ENCODE measurements around the gene PRDM16. TPM values are rescaled to one million over a fixed set of nuclear protein-coding genes. Genes with fewer than 3 reads are reported as not detected.

The PRDM16 gene
- total RNA-seq, 2 experiments from 2014 or later, result 0.05 to 0.20 TPM

DNA sequence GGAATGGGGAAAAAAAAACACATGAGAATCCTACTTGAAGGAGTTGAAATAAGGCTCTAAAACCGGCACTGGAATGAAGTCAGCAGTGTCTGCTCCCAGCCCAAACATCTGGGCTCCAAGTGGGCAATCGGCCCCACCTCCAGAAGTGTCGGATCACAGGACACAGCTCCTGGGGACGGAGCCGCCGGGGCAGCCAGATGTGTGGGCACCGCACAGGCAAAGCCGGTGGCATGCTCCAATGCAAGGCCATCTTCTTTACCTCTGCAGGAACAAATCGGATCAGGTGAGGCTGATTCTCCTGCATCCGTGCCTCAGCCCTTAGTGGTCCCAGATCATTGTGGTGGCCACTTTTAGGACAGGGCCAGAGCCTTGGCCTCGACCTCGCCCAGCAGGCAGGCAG is 156.7 kb downstream of the PRDM16 start:
- Mint-ChIP-seq H3K27me3 (ENCODE audit: low read depth) (peaks cover 2% of the 10 kb centered on the region), H3K27ac (no peak overlapping the region), H3K4me1 (ENCODE audit: low read depth) (no peaks in the 10 kb centered on the region), H3K36me3 (ENCODE audit: low read depth) (no peaks in the 10 kb centered on the region), H3K4me3 (no peak overlapping the region), H3K9me3 (no peaks in the 10 kb centered on the region)
- intact Hi-C loops (cut with micrococcal nuclease), result no loop called here
- CTCF ChIA-PET, result no interaction called here
- DNase-seq, result no peak

- Mint-ChIP-seq H3K36me3 (ENCODE audit: low read depth) (no peaks in the 10 kb centered on the region), H3K27ac (no peak overlapping the region), H3K4me1 (ENCODE audit: low read depth) (no peaks in the 10 kb centered on the region), H3K4me3 (no peak overlapping the region), H3K9me3 (no peaks in the 10 kb centered on the region), H3K27me3 (ENCODE audit: low read depth) (peaks cover 2% of the 10 kb centered on the region)
- CTCF ChIA-PET, result no interaction called here
- DNase-seq, result no peak
- intact Hi-C loops (cut with micrococcal nuclease), result no loop called here
Observed at GRCh38 chr1:3226191-3226590, 157.2 kb downstream of the PRDM16 start.

DNA sequence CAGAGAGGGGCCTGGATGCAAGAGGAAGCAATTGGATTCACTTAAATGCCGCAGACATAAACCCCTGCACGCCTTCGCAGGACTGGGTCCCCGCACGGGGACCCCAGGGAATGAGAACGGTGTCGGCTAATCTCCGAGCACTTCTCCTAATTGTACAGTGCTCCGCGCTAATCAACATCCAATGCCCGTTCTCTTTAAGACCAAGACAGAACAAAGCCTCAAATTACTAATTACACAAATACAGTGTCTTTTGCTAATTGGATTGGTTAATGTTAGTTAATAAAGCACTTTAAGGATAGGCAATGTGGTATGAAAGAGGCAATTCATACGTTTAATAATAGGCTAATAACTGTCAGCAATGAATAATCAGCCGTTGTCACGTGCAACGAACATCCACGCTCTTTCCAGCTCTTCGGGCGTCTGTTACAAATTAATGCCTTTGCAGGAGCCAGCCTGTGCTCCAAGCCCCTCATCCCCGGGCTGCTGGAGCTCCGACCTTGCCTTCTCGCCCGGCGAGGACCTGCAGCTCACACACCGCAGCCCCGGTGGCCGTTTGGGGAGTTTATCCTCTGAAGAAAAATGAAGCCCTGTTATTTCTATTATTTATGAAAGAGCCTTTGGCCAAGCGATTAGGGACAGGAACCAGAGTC is 157.8 kb downstream of the PRDM16 start:
- CTCF ChIA-PET, result no interaction called here
- Mint-ChIP-seq H3K36me3 (ENCODE audit: low read depth) (no peaks in the 10 kb centered on the region), H3K9me3 (no peaks in the 10 kb centered on the region), H3K27me3 (ENCODE audit: low read depth) (peaks cover 2% of the 10 kb centered on the region), H3K4me3 (no peak overlapping the region), H3K4me1 (ENCODE audit: low read depth) (no peaks in the 10 kb centered on the region), H3K27ac (no peak overlapping the region)
- no peak for DNase-seq
- intact Hi-C loops (cut with micrococcal nuclease), result no loop called here

DNA sequence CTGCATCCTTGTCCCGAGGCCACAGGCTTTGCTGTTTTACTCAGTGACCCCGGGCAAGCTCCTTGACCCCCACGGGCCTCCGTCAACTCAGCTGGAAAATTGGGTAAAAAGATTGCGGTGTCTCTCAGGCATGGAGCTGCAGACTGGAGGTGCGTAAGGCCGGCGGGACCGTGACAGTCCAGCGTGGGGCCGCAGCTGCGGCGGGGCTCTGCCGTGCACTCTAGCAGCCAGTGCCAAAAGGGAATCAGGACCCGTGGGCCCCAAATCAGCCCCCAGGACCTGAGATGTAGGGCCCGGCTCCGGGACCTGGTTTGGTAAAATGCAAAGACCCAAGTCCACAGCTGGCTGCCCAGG is 158.3 kb downstream of the PRDM16 start:
- intact Hi-C loops (cut with micrococcal nuclease), result no loop called here
- CTCF ChIA-PET, result interaction anchor here (1.3 kb wide), 1 partner anchor 9 kb away, joined by 3 read pairs; no protein-coding TSS in a partner anchor

DNA sequence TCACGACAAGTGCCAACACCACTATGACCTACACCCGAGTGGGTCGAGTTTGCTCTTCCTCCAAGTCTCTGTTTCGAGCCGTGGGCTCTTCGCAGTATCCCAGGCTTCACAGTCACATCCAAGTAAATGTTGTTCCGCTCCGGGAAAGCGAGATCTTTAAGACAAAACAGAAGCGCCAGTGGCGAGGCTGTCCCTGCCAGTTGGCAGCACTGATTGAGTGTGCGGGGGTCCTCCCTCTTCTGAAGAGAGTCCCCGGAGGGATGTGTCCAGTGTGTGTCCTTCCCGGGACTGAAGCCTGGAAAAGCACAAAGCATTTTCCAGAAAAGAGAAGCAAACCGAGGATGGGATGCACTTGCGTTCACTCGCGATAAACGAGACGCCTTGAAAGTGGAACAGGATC is 158.9 kb downstream of the PRDM16 start:
- intact Hi-C loops (cut with micrococcal nuclease), result no loop called here
- no peaks in the 10 kb centered on the region for H3K4me1 Mint-ChIP-seq (ENCODE audit: low read depth)
- no peaks in the 10 kb centered on the region for H3K9me3 Mint-ChIP-seq
- DNase-seq, result no peak
- no peak overlapping the region for H3K4me3 Mint-ChIP-seq
- no peak overlapping the region for H3K27ac Mint-ChIP-seq
- CTCF ChIA-PET, result interaction anchor here (1.3 kb wide), 1 partner anchor 9 kb away, joined by 3 read pairs; no protein-coding TSS in a partner anchor
- no peaks in the 10 kb centered on the region for H3K36me3 Mint-ChIP-seq (ENCODE audit: low read depth)
- H3K27me3 Mint-ChIP-seq (ENCODE audit: low read depth), result peaks cover 2% of the 10 kb centered on the region

More for the DNA sequence above, 158.3 kb downstream of the PRDM16 start:
- H3K4me3 Mint-ChIP-seq, result no peak overlapping the region
- H3K36me3 Mint-ChIP-seq (ENCODE audit: low read depth), result no peaks in the 10 kb centered on the region
- H3K27me3 Mint-ChIP-seq (ENCODE audit: low read depth), result peaks cover 2% of the 10 kb centered on the region
- no peaks in the 10 kb centered on the region for H3K9me3 Mint-ChIP-seq
- DNase-seq, result no peak
- no peaks in the 10 kb centered on the region for H3K4me1 Mint-ChIP-seq (ENCODE audit: low read depth)
- H3K27ac Mint-ChIP-seq, result no peak overlapping the region

DNA sequence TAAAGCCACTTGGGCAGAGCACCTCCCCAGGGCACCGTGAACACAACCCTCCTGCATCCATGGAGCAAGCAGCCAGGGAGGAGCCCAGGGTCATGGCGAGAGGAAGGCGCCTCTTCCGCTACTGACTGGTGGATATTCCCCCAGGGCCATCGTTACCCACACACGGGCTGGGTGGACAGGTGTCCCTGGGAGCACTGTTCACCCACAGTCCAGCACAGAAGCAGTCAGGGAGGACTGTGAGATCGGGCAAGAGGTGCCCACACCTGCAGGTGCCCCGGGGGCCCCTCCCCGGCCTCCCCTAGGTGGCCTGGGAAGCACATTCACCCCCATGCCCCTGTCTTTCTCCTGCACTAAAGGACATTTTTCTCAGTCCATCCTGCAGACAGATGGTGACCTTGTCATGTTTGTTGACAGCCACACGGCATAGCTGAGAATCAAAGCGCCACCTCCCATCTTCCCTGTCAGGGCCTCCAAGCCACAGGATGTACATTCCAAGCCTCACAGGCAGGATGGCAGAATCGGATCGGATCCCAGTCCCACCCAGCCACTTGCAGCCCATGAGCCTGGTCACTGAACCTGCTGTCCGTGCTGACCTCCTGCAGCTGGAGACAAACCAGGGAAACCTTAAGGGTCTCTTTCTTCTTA is 160.2 kb downstream of the PRDM16 start:
- Mint-ChIP-seq H3K36me3 (ENCODE audit: low read depth) (no peaks in the 10 kb centered on the region), H3K9me3 (no peaks in the 10 kb centered on the region), H3K27ac (no peak overlapping the region), H3K4me3 (no peak overlapping the region), H3K4me1 (ENCODE audit: low read depth) (no peaks in the 10 kb centered on the region), H3K27me3 (ENCODE audit: low read depth) (peaks cover 2% of the 10 kb centered on the region)
- DNase-seq, result no peak
- CTCF ChIA-PET, result no interaction called here
- intact Hi-C loops (cut with micrococcal nuclease), result no loop called here

DNA sequence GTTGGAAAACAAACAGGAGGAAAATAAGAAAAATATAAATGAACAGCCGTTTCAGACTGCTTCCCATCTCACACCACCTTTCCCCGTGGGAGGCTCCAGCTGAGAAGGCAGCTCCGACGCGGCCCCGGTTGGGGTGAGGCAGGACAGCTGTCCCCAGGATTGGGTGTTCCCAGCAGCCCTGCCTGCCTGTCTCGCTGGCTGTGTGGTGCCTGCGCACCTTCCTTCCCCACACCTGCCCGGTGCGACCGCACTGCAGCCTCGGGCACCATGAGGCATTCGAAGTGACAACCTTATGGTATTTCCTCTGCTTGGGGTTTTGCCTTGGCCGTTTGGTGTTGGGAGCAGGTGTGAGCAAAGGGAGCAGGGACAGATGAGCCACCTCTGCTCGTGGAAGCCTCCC is 161.6 kb downstream of the PRDM16 start:
- Mint-ChIP-seq H3K4me1 (ENCODE audit: low read depth) (no peaks in the 10 kb centered on the region), H3K36me3 (ENCODE audit: low read depth) (no peaks in the 10 kb centered on the region), H3K4me3 (no peak overlapping the region), H3K27ac (no peak overlapping the region), H3K9me3 (no peaks in the 10 kb centered on the region), H3K27me3 (ENCODE audit: low read depth) (peaks cover 2% of the 10 kb centered on the region)
- intact Hi-C loops (cut with micrococcal nuclease), result no loop called here
- CTCF ChIA-PET, result no interaction called here
- DNase-seq, result no peak

GRCh38 chr1:3231245-3231644 is 162.2 kb downstream of the PRDM16 start:
- H3K36me3 Mint-ChIP-seq (ENCODE audit: low read depth), result no peaks in the 10 kb centered on the region
- intact Hi-C loops (cut with micrococcal nuclease), result no loop called here
- no peaks in the 10 kb centered on the region for H3K4me1 Mint-ChIP-seq (ENCODE audit: low read depth)
- CTCF ChIA-PET, result no interaction called here
- DNase-seq, result no peak
- H3K27ac Mint-ChIP-seq, result no peak overlapping the region
- no peaks in the 10 kb centered on the region for H3K9me3 Mint-ChIP-seq
- H3K4me3 Mint-ChIP-seq, result no peak overlapping the region
- H3K27me3 Mint-ChIP-seq (ENCODE audit: low read depth), result peaks cover 2% of the 10 kb centered on the region

DNA sequence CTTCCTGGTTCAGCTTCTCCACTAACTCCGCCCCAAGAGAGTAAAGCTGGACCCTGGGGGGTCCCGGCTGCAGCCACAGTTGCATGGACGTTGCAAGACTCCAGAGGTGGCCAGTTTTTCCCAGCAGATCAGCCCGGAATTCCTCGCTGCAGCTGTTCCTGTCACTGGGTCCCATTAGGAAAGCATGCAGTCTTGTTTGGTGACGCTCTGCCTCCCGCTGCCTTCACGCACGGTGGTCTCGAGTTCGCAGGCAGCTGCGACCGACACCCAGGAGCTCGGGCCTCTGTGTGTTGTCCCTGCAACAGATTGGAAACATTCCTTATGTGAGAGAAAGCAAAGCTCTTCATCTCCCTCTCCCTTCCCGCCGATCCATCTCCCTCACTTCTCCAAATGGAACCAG is 162.8 kb downstream of the PRDM16 start:
- Mint-ChIP-seq H3K27ac (no peak overlapping the region), H3K4me1 (ENCODE audit: low read depth) (no peaks in the 10 kb centered on the region), H3K9me3 (no peaks in the 10 kb centered on the region), H3K27me3 (ENCODE audit: low read depth) (peaks cover 2% of the 10 kb centered on the region), H3K36me3 (ENCODE audit: low read depth) (no peaks in the 10 kb centered on the region), H3K4me3 (no peak overlapping the region)
- DNase-seq, result no peak
- CTCF ChIA-PET, result no interaction called here
- intact Hi-C loops (cut with micrococcal nuclease), result no loop called here

DNA sequence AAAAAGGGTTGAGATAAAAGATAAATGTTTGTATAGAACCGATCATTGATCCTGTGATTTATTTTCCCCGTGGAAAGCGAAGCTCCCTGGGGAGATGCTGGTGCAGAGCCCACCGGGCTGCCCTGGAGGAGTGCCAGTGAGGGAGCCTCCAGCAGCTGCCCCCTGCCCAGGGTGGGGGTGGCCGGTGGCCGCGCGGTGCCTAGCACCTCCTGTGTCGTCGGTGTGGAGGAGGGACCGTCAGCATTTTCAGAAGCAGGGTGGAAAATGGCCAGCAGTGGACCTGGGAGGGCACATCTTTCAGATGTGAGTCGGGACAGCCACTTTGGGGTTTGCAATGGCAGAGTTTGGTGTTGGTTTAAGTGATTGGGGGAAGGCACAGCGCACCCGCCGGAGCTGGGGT is 164.0 kb downstream of the PRDM16 start:
- H3K27me3 Mint-ChIP-seq (ENCODE audit: low read depth), result peaks cover 2% of the 10 kb centered on the region
- CTCF ChIA-PET, result no interaction called here
- H3K9me3 Mint-ChIP-seq, result no peaks in the 10 kb centered on the region
- no peaks in the 10 kb centered on the region for H3K36me3 Mint-ChIP-seq (ENCODE audit: low read depth)
- H3K4me1 Mint-ChIP-seq (ENCODE audit: low read depth), result no peaks in the 10 kb centered on the region
- DNase-seq, result no peak
- intact Hi-C loops (cut with micrococcal nuclease), result no loop called here
- no peak overlapping the region for H3K27ac Mint-ChIP-seq
- H3K4me3 Mint-ChIP-seq, result no peak overlapping the region

GRCh38 chr1:3233551-3233950 is 164.5 kb downstream of the PRDM16 start:
- Mint-ChIP-seq H3K27ac (no peak overlapping the region), H3K9me3 (no peaks in the 10 kb centered on the region), H3K4me1 (ENCODE audit: low read depth) (no peaks in the 10 kb centered on the region), H3K27me3 (ENCODE audit: low read depth) (peaks cover 2% of the 10 kb centered on the region), H3K36me3 (ENCODE audit: low read depth) (no peaks in the 10 kb centered on the region), H3K4me3 (no peak overlapping the region)
- no peak for DNase-seq
- intact Hi-C loops (cut with micrococcal nuclease), result no loop called here
- CTCF ChIA-PET, result no interaction called here

DNA sequence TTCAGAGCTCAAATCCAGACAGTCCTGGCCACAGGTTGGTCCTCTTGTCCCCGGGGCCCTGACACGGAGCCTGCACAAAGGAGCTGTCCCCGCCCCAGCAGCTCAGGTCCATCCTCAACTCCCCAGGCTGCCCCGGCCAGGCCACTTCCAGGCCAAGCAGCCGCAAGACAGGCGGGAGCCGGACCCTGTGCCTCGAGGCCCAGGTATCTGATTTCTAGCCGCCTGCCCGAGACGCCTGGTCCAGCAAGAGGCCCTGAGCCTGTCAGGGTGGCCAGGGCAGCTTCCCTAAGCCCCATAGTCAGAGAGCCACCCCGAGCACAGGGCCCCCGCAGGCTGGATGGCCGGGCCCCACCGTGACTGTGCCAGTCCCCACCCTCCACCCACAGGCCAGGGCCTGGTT is 165.3 kb downstream of the PRDM16 start:
- Mint-ChIP-seq H3K36me3 (ENCODE audit: low read depth) (no peaks in the 10 kb centered on the region), H3K4me3 (no peak overlapping the region), H3K27me3 (ENCODE audit: low read depth) (no peaks in the 10 kb centered on the region), H3K9me3 (no peaks in the 10 kb centered on the region), H3K27ac (no peak overlapping the region), H3K4me1 (ENCODE audit: low read depth) (no peaks in the 10 kb centered on the region)
- no peak for DNase-seq
- CTCF ChIA-PET, result no interaction called here
- intact Hi-C loops (cut with micrococcal nuclease), result no loop called here

DNA sequence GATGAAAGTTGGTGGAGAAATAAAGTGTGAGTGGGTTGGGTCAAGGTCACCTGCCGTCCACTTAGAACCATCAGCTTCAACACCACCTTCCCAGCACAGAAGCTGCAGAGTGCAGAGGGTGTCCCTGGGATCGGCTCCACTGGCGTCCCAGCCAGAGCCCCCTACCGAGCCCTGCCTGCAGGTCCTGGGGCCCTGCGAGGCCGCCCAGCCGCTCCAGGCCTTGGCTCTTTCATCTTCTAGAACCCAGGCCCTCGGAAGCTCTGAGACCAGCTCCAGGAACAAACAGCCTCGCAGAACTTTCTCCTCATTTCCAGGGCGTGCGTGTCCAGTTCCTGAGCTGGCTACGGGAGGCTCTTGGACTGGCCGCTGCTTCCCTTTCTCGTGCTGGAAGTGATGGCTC is 166.0 kb downstream of the PRDM16 start:
- no peaks in the 10 kb centered on the region for H3K9me3 Mint-ChIP-seq
- no peaks in the 10 kb centered on the region for H3K36me3 Mint-ChIP-seq (ENCODE audit: low read depth)
- H3K4me1 Mint-ChIP-seq (ENCODE audit: low read depth), result no peaks in the 10 kb centered on the region
- intact Hi-C loops (cut with micrococcal nuclease), result no loop called here
- no peak overlapping the region for H3K4me3 Mint-ChIP-seq
- no peaks in the 10 kb centered on the region for H3K27me3 Mint-ChIP-seq (ENCODE audit: low read depth)
- CTCF ChIA-PET, result no interaction called here
- no peak for DNase-seq
- H3K27ac Mint-ChIP-seq, result no peak overlapping the region

Measured in activated naive CD4-positive, alpha-beta T cell treated with anti-CD3 and anti-CD28 coated beads for 36 hours (primary cell).